Neural cell (in vitro differentiated cells): Measurements from ENCODE around the gene MGAT4D. TPM values are rescaled to one million over a fixed set of nuclear protein-coding genes. Genes with fewer than 3 reads are reported as not detected.
"Not testable (repeated sequence)": the region's sequence is repeated elsewhere in the genome, so short reads cannot be mapped to it uniquely, and the experiment has no call there.

Experiments
- H2AFZ ChIP-seq: fragments of 200-600, 300-800 bp; sonication (generic), shearing (Covaris generic); 2 replicates; pipeline ENCODE4 v1.6.0; 2014; ENCODE audit warnings: low read depth, mild to moderate bottlenecking, antibody characterized with exemption, low read length, moderate library complexity
- H3F3A ChIP-seq: fragments of 200-600 bp; shearing (Covaris generic); 2 replicates; pipeline ENCODE4 v1.6.1; 2016; ENCODE audit warnings: mild to moderate bottlenecking, moderate library complexity, mixed read lengths, antibody characterized with exemption, low read length; ENCODE audit not compliant: insufficient read depth, poor library complexity, severe bottlenecking
- H3K27ac ChIP-seq: fragments of 200-600, 300-800 bp; sonication (generic), shearing (Covaris generic); 2 replicates; pipeline ENCODE4 v1.5.1; 2014; ENCODE audit warnings: mild to moderate bottlenecking, low read length, moderate library complexity
- H3K27me3 ChIP-seq: fragments of 300-800, 200-600 bp; sonication (generic), shearing (Covaris generic); 2 replicates; pipeline ENCODE4 v1.6.0; 2014; ENCODE audit warnings: mild to moderate bottlenecking, low read depth, low read length, moderate library complexity; ENCODE audit not compliant: insufficient read depth
- H3K36me3 ChIP-seq: fragments of 300-800, 200-600 bp; sonication (generic), shearing (Covaris generic); 2 replicates; pipeline ENCODE4 v1.5.1; 2014; ENCODE audit warnings: mild to moderate bottlenecking, antibody characterized with exemption, low read length, moderate library complexity; ENCODE audit not compliant: insufficient read depth
- H3K4me2 ChIP-seq: fragments of 300-800, 200-600 bp; sonication (generic), shearing (Covaris generic); 2 replicates; pipeline ENCODE4 v1.6.0; 2014; ENCODE audit warnings: mild to moderate bottlenecking, low read length
- H3K4me3 ChIP-seq: fragments of 300-800, 200-600 bp; sonication (generic), shearing (Covaris generic); 2 replicates; pipeline ENCODE4 v1.5.1; 2014; ENCODE audit warnings: mild to moderate bottlenecking, low read length, moderate library complexity
- H3K79me2 ChIP-seq: fragments of 200-600 bp; shearing (Covaris generic); replicated peaks from 2 replicates; pipeline ENCODE4 v1.6.0; 2014; ENCODE audit warnings: mild to moderate bottlenecking, low read length, moderate library complexity; ENCODE audit not compliant: insufficient read depth
- H3K9ac ChIP-seq: fragments of 300-800, 200-600 bp; sonication (generic), shearing (Covaris generic); 2 replicates; pipeline ENCODE4 v1.6.1; 2016; ENCODE audit warnings: mild to moderate bottlenecking, low read length, mixed read lengths
- H3K9me2 ChIP-seq: fragments of 200-600 bp; shearing (Covaris generic); 2 replicates; pipeline ENCODE4 v1.6.1; 2016; ENCODE audit warnings: mild to moderate bottlenecking, low read length, mixed read lengths; ENCODE audit not compliant: insufficient read depth
- H3K9me3 ChIP-seq: fragments of 200-600, 300-800 bp; sonication (generic), shearing (Covaris generic); 2 replicates; pipeline ENCODE4 v1.6.1; 2016; ENCODE audit warnings: mild to moderate bottlenecking, mixed run types, low read length, moderate library complexity, mixed read lengths
- H4K20me1 ChIP-seq: fragments of 200-600 bp; shearing (Covaris generic); 2 replicates; pipeline ENCODE4 v1.6.1; 2016; ENCODE audit warnings: mild to moderate bottlenecking, mixed run types; ENCODE audit not compliant: insufficient read depth
- EP300 ChIP-seq: fragments of 450-650 bp; conservative IDR thresholded peaks from 2 replicates; pipeline ENCODE4 v1.6.1; 2014; ENCODE audit warnings: antibody characterized with exemption, mild to moderate bottlenecking, moderate library complexity; ENCODE audit not compliant: poor library complexity, severe bottlenecking
- EZH2 ChIP-seq: fragments of 200-600, 300-800 bp; shearing (Covaris generic), sonication (generic); IDR thresholded peaks from 2 replicates; pipeline ENCODE4 v1.6.1; 2014; ENCODE audit warnings: antibody characterized with exemption, low read length, borderline replicate concordance, mild to moderate bottlenecking; ENCODE audit not compliant: insufficient read depth, poor library complexity, severe bottlenecking
- MXI1 ChIP-seq: fragments of 450-650 bp; conservative IDR thresholded peaks from 2 replicates; pipeline ENCODE4 v1.6.1; 2014; ENCODE audit warnings: antibody characterized with exemption, mild to moderate bottlenecking; ENCODE audit not compliant: poor library complexity, severe bottlenecking
- POLR2AphosphoS5 ChIP-seq: IDR thresholded peaks from 2 replicates; pipeline ENCODE4 v1.6.1; 2012
- RAD21 ChIP-seq: fragments of 450-650 bp; conservative IDR thresholded peaks from 2 replicates; pipeline ENCODE4 v1.6.1; 2014; ENCODE audit warnings: antibody characterized with exemption, mild to moderate bottlenecking, moderate library complexity
- SMC3 ChIP-seq: fragments of 450-650 bp; conservative IDR thresholded peaks from 2 replicates; pipeline ENCODE4 v1.6.1; 2014; ENCODE audit warnings: antibody characterized with exemption, mild to moderate bottlenecking, moderate library complexity; ENCODE audit not compliant: poor library complexity
- TAF1 ChIP-seq: IDR thresholded peaks from 2 replicates; pipeline ENCODE4 v1.6.1; 2012; ENCODE audit warnings: low read depth
- polyA plus RNA-seq: library from polyadenylated mRNA; depleted of rRNA; stranded (reverse); fragments of >200 nt; gene quantifications from 2 replicates; pipeline ENCODE4 v1.2.3, GENCODE V29; 2014
- TF ChIP-seq, protein P1 (sequence below): IDR thresholded peaks from 2 replicates; pipeline ENCODE4 v1.6.1; 2012; ENCODE audit warnings: borderline replicate concordance
- TF ChIP-seq, protein P2 (sequence below): fragments of 450-650 bp; IDR thresholded peaks from 2 replicates; pipeline ENCODE4 v1.5.1; 2014; ENCODE audit warnings: antibody characterized with exemption, mild to moderate bottlenecking, moderate library complexity; ENCODE audit not compliant: poor library complexity, severe bottlenecking

Gene MGAT4D
- polyA plus RNA-seq, 1 donor from 2014 or later: 0.05 TPM

DNA sequence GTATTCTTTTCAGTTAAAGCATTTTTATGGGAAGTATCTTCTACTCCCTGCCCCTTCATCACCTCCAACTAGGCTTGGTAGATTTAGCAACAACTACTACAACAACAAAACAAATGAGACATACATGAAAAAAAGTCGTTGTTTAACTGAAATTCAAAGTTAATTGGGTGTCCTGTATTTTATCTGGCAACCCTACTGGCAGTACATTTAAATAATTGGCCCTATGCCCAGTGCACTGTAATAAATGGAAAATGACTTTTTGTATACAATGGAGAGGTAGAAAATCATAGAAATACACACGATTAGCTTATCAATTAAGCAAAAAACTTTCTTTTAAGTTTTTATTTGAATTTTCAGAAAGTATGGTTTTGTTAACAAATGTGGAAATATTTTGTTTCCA, 49.3 kb downstream of the MGAT4D start:
- H3K4me3 ChIP-seq: no peak overlapping the region
- H3F3A ChIP-seq: no peaks in the 10 kb centered on the region
- H3K9me3 ChIP-seq: no peaks in the 10 kb centered on the region
- H3K9ac ChIP-seq: no peak overlapping the region
- H3K27ac ChIP-seq: no peak overlapping the region
- no peaks in the 10 kb centered on the region for H3K9me2 ChIP-seq
- H2AFZ ChIP-seq: no peak overlapping the region
- H4K20me1 ChIP-seq: no peaks in the 10 kb centered on the region
- no peak overlapping the region for H3K4me2 ChIP-seq
- H3K79me2 ChIP-seq: no peaks in the 10 kb centered on the region
- TF ChIP-seq EZH2: no peak
- H3K27me3 ChIP-seq: no peaks in the 10 kb centered on the region
- H3K36me3 ChIP-seq: no peaks in the 10 kb centered on the region

DNA sequence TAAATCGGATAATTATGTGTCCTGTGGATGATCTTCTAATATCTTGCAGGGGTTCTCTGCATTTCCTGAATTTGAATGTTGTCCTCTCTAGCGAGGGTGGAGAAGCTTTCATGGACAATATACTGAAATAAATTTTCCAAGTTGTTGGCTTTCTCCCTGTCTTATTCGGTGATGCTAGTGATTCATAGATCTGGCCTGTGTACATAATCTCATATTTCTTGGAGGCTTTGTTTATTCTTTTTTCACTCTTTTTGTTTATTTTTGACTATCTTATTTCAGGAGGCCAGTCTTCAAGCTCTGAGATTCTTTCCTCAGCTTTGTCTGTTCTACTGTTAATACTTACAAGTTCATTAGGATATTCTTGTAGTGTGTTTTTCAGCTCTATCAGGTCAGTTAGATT, 49.9 kb downstream of the MGAT4D start:
- Histone ChIP-seq H3K9ac (no peak overlapping the region), H3K27ac (no peak overlapping the region), H3F3A (no peaks in the 10 kb centered on the region), H2AFZ (no peak overlapping the region), H3K27me3 (no peaks in the 10 kb centered on the region), H4K20me1 (no peaks in the 10 kb centered on the region), H3K4me2 (no peak overlapping the region), H3K9me2 (no peaks in the 10 kb centered on the region), H3K36me3 (no peaks in the 10 kb centered on the region), H3K4me3 (no peak overlapping the region), H3K9me3 (no peaks in the 10 kb centered on the region), H3K79me2 (no peaks in the 10 kb centered on the region)
- no peak for TF ChIP-seq MXI1
- TF ChIP-seq, protein P1, sequence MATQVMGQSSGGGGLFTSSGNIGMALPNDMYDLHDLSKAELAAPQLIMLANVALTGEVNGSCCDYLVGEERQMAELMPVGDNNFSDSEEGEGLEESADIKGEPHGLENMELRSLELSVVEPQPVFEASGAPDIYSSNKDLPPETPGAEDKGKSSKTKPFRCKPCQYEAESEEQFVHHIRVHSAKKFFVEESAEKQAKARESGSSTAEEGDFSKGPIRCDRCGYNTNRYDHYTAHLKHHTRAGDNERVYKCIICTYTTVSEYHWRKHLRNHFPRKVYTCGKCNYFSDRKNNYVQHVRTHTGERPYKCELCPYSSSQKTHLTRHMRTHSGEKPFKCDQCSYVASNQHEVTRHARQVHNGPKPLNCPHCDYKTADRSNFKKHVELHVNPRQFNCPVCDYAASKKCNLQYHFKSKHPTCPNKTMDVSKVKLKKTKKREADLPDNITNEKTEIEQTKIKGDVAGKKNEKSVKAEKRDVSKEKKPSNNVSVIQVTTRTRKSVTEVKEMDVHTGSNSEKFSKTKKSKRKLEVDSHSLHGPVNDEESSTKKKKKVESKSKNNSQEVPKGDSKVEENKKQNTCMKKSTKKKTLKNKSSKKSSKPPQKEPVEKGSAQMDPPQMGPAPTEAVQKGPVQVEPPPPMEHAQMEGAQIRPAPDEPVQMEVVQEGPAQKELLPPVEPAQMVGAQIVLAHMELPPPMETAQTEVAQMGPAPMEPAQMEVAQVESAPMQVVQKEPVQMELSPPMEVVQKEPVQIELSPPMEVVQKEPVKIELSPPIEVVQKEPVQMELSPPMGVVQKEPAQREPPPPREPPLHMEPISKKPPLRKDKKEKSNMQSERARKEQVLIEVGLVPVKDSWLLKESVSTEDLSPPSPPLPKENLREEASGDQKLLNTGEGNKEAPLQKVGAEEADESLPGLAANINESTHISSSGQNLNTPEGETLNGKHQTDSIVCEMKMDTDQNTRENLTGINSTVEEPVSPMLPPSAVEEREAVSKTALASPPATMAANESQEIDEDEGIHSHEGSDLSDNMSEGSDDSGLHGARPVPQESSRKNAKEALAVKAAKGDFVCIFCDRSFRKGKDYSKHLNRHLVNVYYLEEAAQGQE: no peak
- TF ChIP-seq, protein P2, sequence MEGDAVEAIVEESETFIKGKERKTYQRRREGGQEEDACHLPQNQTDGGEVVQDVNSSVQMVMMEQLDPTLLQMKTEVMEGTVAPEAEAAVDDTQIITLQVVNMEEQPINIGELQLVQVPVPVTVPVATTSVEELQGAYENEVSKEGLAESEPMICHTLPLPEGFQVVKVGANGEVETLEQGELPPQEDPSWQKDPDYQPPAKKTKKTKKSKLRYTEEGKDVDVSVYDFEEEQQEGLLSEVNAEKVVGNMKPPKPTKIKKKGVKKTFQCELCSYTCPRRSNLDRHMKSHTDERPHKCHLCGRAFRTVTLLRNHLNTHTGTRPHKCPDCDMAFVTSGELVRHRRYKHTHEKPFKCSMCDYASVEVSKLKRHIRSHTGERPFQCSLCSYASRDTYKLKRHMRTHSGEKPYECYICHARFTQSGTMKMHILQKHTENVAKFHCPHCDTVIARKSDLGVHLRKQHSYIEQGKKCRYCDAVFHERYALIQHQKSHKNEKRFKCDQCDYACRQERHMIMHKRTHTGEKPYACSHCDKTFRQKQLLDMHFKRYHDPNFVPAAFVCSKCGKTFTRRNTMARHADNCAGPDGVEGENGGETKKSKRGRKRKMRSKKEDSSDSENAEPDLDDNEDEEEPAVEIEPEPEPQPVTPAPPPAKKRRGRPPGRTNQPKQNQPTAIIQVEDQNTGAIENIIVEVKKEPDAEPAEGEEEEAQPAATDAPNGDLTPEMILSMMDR: no peak
- TF ChIP-seq EP300: no peak
- no peak for TF ChIP-seq EZH2
- no peak for TF ChIP-seq SMC3
- no peak for TF ChIP-seq TAF1
- no peak for TF ChIP-seq RAD21
- no peak for TF ChIP-seq POLR2AphosphoS5

DNA sequence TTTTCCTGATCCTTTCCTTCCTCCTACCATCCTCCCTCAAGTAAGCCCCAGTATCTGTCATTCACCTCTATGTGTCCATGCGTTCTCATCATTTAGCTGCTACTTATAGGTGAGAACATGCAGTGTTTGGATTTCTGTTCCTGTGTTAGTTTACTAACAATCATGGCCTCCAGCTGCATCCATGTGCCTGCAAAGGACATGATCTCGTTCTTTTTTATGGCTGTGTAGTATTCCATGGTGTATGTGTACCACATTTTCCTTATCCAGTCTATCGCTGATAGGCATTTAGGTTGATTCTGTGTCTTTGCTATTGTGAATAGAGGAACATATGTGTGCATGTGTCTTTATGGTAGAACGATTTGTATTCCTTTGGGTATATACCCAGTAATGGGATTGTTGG, 53.7 kb downstream of the MGAT4D start:
- not testable (repeated sequence) for H3K36me3 ChIP-seq, H2AFZ ChIP-seq, H3K79me2 ChIP-seq, H3K9ac ChIP-seq, H4K20me1 ChIP-seq, H3K4me2 ChIP-seq, H3K9me3 ChIP-seq, H3K4me3 ChIP-seq, H3K9me2 ChIP-seq, H3F3A ChIP-seq, H3K27me3 ChIP-seq, H3K27ac ChIP-seq
